Panc1 (cell line): Measurements from ENCODE around the gene TTC17. TPM values are rescaled to one million over a fixed set of nuclear protein-coding genes. Genes with fewer than 3 reads are reported as not detected.

ENCODE experiments used
- ATAC-seq: fragments of 200-7000 bp; cut with Tn5 transposase; 2 replicates; pipeline ENCODE4 v1.9.1; 2020; ENCODE audit warnings: mild to moderate bottlenecking, moderate library complexity
- BruUV-seq: library from RNA; stranded (reverse); fragments of 400-500 nt; replicated peaks from 2 replicates; lab custom pipeline; 2021; lab: Mats Ljungman, UMichigan
- CTCF ChIA-PET: fragments of 300-600 bp; sonication (Branson Sonifier 250); formaldehyde crosslinking; loops from one replicate; lab custom pipeline; 2022; ENCODE audit warnings: antibody characterized with exemption; lab: Charles Lee
- POLR2A ChIA-PET: fragments of 300-600 bp; sonication (Branson Sonifier 250); formaldehyde crosslinking; loops from one replicate; lab custom pipeline; 2022; ENCODE audit warnings: antibody characterized with exemption; lab: Charles Lee
- DNase-seq: peaks from one replicate; pipeline ENCODE4 v3.0.0-alpha.2; 2010; ENCODE audit warnings: low read depth, low spot score
- H3K27ac ChIP-seq: 2 replicates; pipeline ENCODE4 v1.5.1; 2011; ENCODE audit warnings: mild to moderate bottlenecking, low read length, inconsistent platforms
- H3K27me3 ChIP-seq: fragments of 200-500 bp; sonication (Bioruptor generic); 2 replicates; pipeline ENCODE4 v1.6.0; 2014; ENCODE audit warnings: low read length, inconsistent platforms; ENCODE audit not compliant: control insufficient read depth, insufficient read depth
- H3K36me3 ChIP-seq: fragments of 200-500 bp; sonication (Bioruptor generic); 2 replicates; pipeline ENCODE4 v1.5.1; 2014; ENCODE audit warnings: inconsistent platforms, mild to moderate bottlenecking, low read length, moderate library complexity; ENCODE audit not compliant: control insufficient read depth, insufficient read depth
- H3K4me1 ChIP-seq: 2 replicates; pipeline ENCODE4 v1.5.1; 2011; ENCODE audit warnings: inconsistent platforms, mild to moderate bottlenecking, low read length, moderate library complexity; ENCODE audit not compliant: control insufficient read depth, insufficient read depth
- H3K4me3 ChIP-seq, 2 experiments: 2 replicates each; pipeline ENCODE4 v1.5.1; 2011 to 2012; ENCODE audit warnings: low read depth in 2 of 2, low read length in 2 of 2, mild to moderate bottlenecking in 2 of 2, inconsistent platforms in 1 of 2, moderate library complexity in 1 of 2
- H3K9me3 ChIP-seq: fragments of 200-500 bp; sonication (Bioruptor generic); 2 replicates; pipeline ENCODE4 v1.5.1; 2014; ENCODE audit warnings: low read depth, mild to moderate bottlenecking, inconsistent platforms, low read length, moderate library complexity; ENCODE audit not compliant: control insufficient read depth, insufficient read depth
- POLR2AphosphoS5 ChIP-seq: IDR thresholded peaks from 2 replicates; pipeline ENCODE4 v1.6.1; 2012; ENCODE audit warnings: mild to moderate bottlenecking, low read depth, low read length, moderate library complexity
- SIN3A ChIP-seq: IDR thresholded peaks from 2 replicates; pipeline ENCODE4 v1.6.1; 2012; ENCODE audit warnings: low read depth, mild to moderate bottlenecking, low read length, moderate library complexity, borderline replicate concordance; ENCODE audit not compliant: insufficient read depth
- TCF7L2 ChIP-seq: IDR thresholded peaks from 2 replicates; pipeline ENCODE4 v1.6.1; 2011; ENCODE audit warnings: mild to moderate bottlenecking, low read depth, low read length, inconsistent platforms
- in situ Hi-C: cut with HindIII; loops from 2 replicates; pipeline ENCODE4 v1.10.0; 2016; ENCODE audit warnings: low sequenced_read_pairs, low pct_unique_long_range_greater_than_20kb
- intact Hi-C: fragments of 100-400 bp; cut with micrococcal nuclease; formaldehyde crosslinking; loops from one replicate; pipeline ENCODE4 v1.10.0; 2022; ENCODE audit not compliant: unreplicated experiment
- total RNA-seq: library from RNA; stranded (reverse); gene quantifications from one replicate; pipeline ENCODE4 v1.2.1, GENCODE V29; 2021; ENCODE audit not compliant: unreplicated experiment
- TF ChIP-seq, protein P1 (sequence below), 2 experiments: IDR thresholded peaks; 2 replicates each; pipeline ENCODE4 v1.6.1; 2011 to 2012; ENCODE audit warnings: low read depth in 2 of 2, control low read depth in 1 of 2, low read length in 1 of 2, mild to moderate bottlenecking in 1 of 2, moderate library complexity in 1 of 2; ENCODE audit not compliant: insufficient read depth in 1 of 2
- TF ChIP-seq, protein P2 (sequence below): fragments of 450-650 bp; IDR thresholded peaks from 2 replicates; pipeline ENCODE4 v1.5.1; 2017; ENCODE audit warnings: mild to moderate bottlenecking

The TTC17 gene
- total RNA-seq, 1 experiment from 2014 or later, result 54.2 TPM

- 0 out of 2 replicates have a peak, but pooled peaks cover 3% of the 10 kb centered on the region for H3K27me3 ChIP-seq
- no peak overlapping the region for H3K27ac ChIP-seq
- TF ChIP-seq SIN3A (no peak), TCF7L2 (no peak), POLR2AphosphoS5 (no peak)
- TF ChIP-seq, protein P1, sequence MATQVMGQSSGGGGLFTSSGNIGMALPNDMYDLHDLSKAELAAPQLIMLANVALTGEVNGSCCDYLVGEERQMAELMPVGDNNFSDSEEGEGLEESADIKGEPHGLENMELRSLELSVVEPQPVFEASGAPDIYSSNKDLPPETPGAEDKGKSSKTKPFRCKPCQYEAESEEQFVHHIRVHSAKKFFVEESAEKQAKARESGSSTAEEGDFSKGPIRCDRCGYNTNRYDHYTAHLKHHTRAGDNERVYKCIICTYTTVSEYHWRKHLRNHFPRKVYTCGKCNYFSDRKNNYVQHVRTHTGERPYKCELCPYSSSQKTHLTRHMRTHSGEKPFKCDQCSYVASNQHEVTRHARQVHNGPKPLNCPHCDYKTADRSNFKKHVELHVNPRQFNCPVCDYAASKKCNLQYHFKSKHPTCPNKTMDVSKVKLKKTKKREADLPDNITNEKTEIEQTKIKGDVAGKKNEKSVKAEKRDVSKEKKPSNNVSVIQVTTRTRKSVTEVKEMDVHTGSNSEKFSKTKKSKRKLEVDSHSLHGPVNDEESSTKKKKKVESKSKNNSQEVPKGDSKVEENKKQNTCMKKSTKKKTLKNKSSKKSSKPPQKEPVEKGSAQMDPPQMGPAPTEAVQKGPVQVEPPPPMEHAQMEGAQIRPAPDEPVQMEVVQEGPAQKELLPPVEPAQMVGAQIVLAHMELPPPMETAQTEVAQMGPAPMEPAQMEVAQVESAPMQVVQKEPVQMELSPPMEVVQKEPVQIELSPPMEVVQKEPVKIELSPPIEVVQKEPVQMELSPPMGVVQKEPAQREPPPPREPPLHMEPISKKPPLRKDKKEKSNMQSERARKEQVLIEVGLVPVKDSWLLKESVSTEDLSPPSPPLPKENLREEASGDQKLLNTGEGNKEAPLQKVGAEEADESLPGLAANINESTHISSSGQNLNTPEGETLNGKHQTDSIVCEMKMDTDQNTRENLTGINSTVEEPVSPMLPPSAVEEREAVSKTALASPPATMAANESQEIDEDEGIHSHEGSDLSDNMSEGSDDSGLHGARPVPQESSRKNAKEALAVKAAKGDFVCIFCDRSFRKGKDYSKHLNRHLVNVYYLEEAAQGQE (IDR thresholded peaks at IDR 0.05; ENCODE audit: insufficient read depth in 1 of 2, low read depth in 2 of 2, low read length in 1 of 2), result no peak
- TF ChIP-seq, protein P2, sequence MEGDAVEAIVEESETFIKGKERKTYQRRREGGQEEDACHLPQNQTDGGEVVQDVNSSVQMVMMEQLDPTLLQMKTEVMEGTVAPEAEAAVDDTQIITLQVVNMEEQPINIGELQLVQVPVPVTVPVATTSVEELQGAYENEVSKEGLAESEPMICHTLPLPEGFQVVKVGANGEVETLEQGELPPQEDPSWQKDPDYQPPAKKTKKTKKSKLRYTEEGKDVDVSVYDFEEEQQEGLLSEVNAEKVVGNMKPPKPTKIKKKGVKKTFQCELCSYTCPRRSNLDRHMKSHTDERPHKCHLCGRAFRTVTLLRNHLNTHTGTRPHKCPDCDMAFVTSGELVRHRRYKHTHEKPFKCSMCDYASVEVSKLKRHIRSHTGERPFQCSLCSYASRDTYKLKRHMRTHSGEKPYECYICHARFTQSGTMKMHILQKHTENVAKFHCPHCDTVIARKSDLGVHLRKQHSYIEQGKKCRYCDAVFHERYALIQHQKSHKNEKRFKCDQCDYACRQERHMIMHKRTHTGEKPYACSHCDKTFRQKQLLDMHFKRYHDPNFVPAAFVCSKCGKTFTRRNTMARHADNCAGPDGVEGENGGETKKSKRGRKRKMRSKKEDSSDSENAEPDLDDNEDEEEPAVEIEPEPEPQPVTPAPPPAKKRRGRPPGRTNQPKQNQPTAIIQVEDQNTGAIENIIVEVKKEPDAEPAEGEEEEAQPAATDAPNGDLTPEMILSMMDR, result no peak
- no peak overlapping the region for H3K4me3 ChIP-seq
- BruUV-seq, result no TSS peak
- H3K4me1 ChIP-seq, result no peaks in the 10 kb centered on the region
- CTCF ChIA-PET, result no interaction called here
- H3K36me3 ChIP-seq, result no peaks in the 10 kb centered on the region
- in situ Hi-C loops (no loop called here), intact Hi-C loops (no loop called here)
- no peak for ATAC-seq
- POLR2A ChIA-PET, result no interaction called here
- H3K9me3 ChIP-seq, result no peaks in the 10 kb centered on the region
- DNase-seq, result no peak
These were observed 139.8 kb downstream of the TTC17 start for GRCh38 chr11:43498561-43498960.

GRCh38 chr11:43503417-43503816, 144.7 kb downstream of the TTC17 start:
- no peak overlapping the region for H3K4me3 ChIP-seq
- H3K36me3 ChIP-seq, result no peaks in the 10 kb centered on the region
- H3K9me3 ChIP-seq, result no peaks in the 10 kb centered on the region
- in situ Hi-C loops (no loop called here), intact Hi-C loops (no loop called here)
- H3K27ac ChIP-seq, result no peak overlapping the region
- ATAC-seq (no peak), DNase-seq (no peak)
- H3K4me1 ChIP-seq, result peaks cover under 1% of the 10 kb centered on the region; the same call in 1 of the 2 replicates
- ChIA-PET POLR2A (no interaction called here), CTCF (interaction anchor here (0.6 to 2.3 kb wide), 4 partner anchors 64 to 348 kb away, joined by 3 to 12 read pairs (median 7); no protein-coding TSS in a partner anchor)
- BruUV-seq, result no TSS peak
- H3K27me3 ChIP-seq, result 0 out of 2 replicates have a peak, but pooled peaks cover 3% of the 10 kb centered on the region
- TF ChIP-seq POLR2AphosphoS5 (no peak), SIN3A (no peak), TCF7L2 (no peak)
- TF ChIP-seq, protein P2, result peak; percentile 48
- TF ChIP-seq, protein P1 (IDR thresholded peaks at IDR 0.05; ENCODE audit: insufficient read depth in 1 of 2, low read depth in 2 of 2, low read length in 1 of 2), result no peak
